Dermis microvascular lymphatic vessel endothelial cell (primary cell): ENCODE data around the gene GRIN3B. TPM values are rescaled to one million over a fixed set of nuclear protein-coding genes. Genes with fewer than 3 reads are reported as not detected.

Experiments used
- total RNA-seq: library from RNA; depleted of rRNA; stranded (reverse); fragments of >200 nt; gene quantifications from 2 replicates; pipeline ENCODE4 v1.2.1, GENCODE V29; 2014

Gene GRIN3B
- total RNA-seq, 1 donor from 2014 or later: 0.26 TPM

Other genes starting within 250 kb of the GRIN3B start
- not detected in 2 replicates for gene MISP, start 249.3 kb upstream of the GRIN3B start, total RNA-seq
- 128 and 154 TPM in 2 replicates for gene PTBP1, start 203.0 kb upstream of the GRIN3B start, total RNA-seq
- 0.38 and 0.39 TPM in 2 replicates for gene PLPPR3, start 178.5 kb upstream of the GRIN3B start, total RNA-seq
- not detected in 2 replicates for gene AZU1, start 172.6 kb upstream of the GRIN3B start, total RNA-seq
- gene PRTN3, start 159.4 kb upstream of the GRIN3B start, total RNA-seq: not detected in 2 replicates
- not detected in 2 replicates for gene ELANE, start 148.1 kb upstream of the GRIN3B start, total RNA-seq
- 2.2 and 2.5 TPM in 2 replicates for gene CFD, start 140.8 kb upstream of the GRIN3B start, total RNA-seq
- gene MED16, start 107.2 kb upstream of the GRIN3B start, total RNA-seq: 20.2 and 30.7 TPM in 2 replicates
- gene RNU6-9, start 106.9 kb upstream of the GRIN3B start, total RNA-seq: not detected in 2 replicates
- 29.4 and 47.7 TPM in 2 replicates for gene R3HDM4, start 87.2 kb upstream of the GRIN3B start, total RNA-seq
- gene KISS1R, start 83.1 kb upstream of the GRIN3B start, total RNA-seq: under 0.01 TPM in 1 of 2 replicates, not detected in the other
- gene ARID3A, start 74.4 kb upstream of the GRIN3B start, total RNA-seq: 4.2 and 7.2 TPM in 2 replicates
- gene WDR18, start 16.1 kb upstream of the GRIN3B start, total RNA-seq: 79.8 and 94.1 TPM in 2 replicates
- gene TMEM259, start 20.7 kb downstream of the GRIN3B start, total RNA-seq: 31.8 and 60.1 TPM in 2 replicates
- gene RNU6-2, start 21.1 kb downstream of the GRIN3B start, total RNA-seq: not detected in 2 replicates
- 92.6 and 93.6 TPM in 2 replicates for gene CNN2, start 26.2 kb downstream of the GRIN3B start, total RNA-seq
- gene ABCA7, start 39.7 kb downstream of the GRIN3B start, total RNA-seq: 3.7 and 4.6 TPM in 2 replicates
- 13.5 and 24.6 TPM in 2 replicates for gene ARHGAP45, start 66.7 kb downstream of the GRIN3B start, total RNA-seq
- gene POLR2E, start 95.0 kb downstream of the GRIN3B start, total RNA-seq: 87.6 and 89.4 TPM in 2 replicates
- 461 and 469 TPM in 2 replicates for gene GPX4, start 103.6 kb downstream of the GRIN3B start, total RNA-seq
- gene SBNO2, start 173.8 kb downstream of the GRIN3B start, total RNA-seq: 14.8 and 29.0 TPM in 2 replicates
- gene STK11, start 205.4 kb downstream of the GRIN3B start, total RNA-seq: 67.6 and 69.3 TPM in 2 replicates
- gene CBARP, start 237.6 kb downstream of the GRIN3B start, total RNA-seq: 0.64 and 1.9 TPM in 2 replicates
- gene ATP5F1D, start 241.3 kb downstream of the GRIN3B start, total RNA-seq: 16.8 and 23.6 TPM in 2 replicates
- gene MIDN, start 248.2 kb downstream of the GRIN3B start, total RNA-seq: 4.9 and 7.0 TPM in 2 replicates